Measurements from ENCODE around the gene ARID5B.

The ARID5B gene

DNA sequence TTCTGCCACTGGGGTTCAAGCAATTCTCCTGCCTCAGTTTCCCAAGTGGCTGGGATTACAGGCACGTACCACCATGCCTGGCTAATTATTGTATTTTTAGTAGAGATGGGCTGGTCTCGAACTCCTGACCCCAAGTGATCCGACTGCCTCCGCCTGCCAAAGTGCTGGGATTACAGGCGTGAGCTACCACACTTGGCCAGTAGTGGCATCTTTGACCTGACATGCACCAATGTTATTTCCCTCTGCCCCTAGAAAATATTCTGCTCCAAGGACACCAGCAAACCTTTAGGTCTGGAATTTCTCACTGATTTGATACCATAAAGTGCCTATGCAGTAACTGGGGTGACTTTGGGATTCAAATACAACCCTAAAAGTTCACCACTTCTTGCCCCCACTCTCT is 179.4 kb downstream of the ARID5B start:
- H3K27ac Mint-ChIP-seq, result peak overlapping the region; percentile 97
- H3K9me3 Mint-ChIP-seq, result no peaks in the 10 kb centered on the region
- ATAC-seq (ENCODE audit: low read depth) (no peak), DNase-seq (ENCODE audit: low spot score in 2 of 2) (no peak)
- H3K4me1 Mint-ChIP-seq, result peaks cover 41% of the 10 kb centered on the region
- peak overlapping the region; percentile 19 for H3K4me3 Mint-ChIP-seq
- H3K36me3 Mint-ChIP-seq, result peaks cover 27% of the 10 kb centered on the region
- H3K27me3 Mint-ChIP-seq, result no peaks in the 10 kb centered on the region

DNA sequence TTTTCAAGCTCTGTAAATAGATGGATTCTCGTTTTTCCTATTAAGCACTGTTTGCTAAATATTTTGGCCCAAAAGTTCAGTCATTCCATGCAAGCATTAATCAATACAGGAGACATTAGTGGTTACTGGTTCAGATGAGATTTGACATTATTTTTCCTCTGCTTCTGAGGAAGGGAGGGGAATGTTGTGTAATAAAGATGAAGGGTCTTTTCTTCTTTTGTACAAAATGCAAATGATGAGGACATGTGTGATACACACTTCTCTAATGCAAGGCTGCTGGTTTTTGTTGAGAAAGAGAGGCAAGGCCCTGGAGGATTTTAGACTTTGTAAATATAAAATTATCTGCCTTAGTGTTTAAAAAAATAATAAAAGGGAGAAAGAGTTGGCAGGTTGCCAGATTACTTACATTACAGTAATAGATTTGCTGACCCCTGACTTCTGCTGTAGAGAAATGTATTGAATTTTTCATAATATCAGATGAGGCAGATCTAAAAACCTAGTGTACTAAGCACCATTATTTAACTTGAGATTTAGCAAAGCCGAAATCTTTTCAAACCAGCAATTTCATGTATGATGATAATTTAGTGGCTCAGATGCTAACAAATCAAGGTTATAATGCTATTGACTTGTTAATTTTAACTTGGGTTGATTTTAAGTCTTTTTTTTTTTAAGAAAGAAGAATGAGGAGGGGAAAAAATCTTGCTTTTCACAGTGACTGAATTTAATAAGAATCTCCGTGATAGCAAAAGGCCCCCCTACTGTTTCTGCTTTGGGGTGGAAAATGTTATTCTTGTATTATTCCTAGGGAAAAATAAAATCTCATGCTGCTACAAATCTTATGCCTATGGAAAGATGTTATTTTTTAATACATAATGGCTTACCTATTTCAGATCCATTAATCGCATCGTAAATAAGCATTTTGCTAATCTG is 180.1 kb downstream of the ARID5B start:
- no peak for DNase-seq (ENCODE audit: low spot score in 2 of 2)
- Mint-ChIP-seq H3K36me3 (peaks cover 27% of the 10 kb centered on the region), H3K9me3 (no peaks in the 10 kb centered on the region), H3K4me1 (peaks cover 39% of the 10 kb centered on the region), H3K27ac (peak overlapping the region; percentile 97), H3K27me3 (no peaks in the 10 kb centered on the region), H3K4me3 (peak overlapping the region; percentile 19)
- ATAC-seq (ENCODE audit: low read depth), result no peak

DNA sequence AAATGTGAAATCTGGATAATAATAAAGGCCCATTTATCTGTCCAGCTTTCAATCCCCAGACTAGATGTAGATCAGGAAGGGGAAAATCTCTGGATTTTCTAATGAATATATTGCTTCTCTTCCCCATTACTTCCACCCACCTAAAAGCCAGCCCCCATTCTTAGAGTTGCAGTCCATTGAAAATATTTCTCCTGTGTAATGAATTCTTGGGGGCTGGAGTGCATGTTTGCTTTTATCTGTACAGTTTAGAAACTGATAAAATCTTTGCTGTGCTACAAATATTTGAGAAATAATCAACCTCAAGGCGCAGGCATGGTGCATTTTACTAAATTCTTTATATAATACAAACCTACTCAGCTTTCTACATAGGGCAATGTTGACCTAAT is 180.8 kb downstream of the ARID5B start:
- Mint-ChIP-seq H3K27ac (peak overlapping the region; percentile 89), H3K36me3 (peaks cover 24% of the 10 kb centered on the region), H3K27me3 (no peaks in the 10 kb centered on the region), H3K9me3 (no peaks in the 10 kb centered on the region), H3K4me3 (peak overlapping the region; percentile 81), H3K4me1 (peaks cover 35% of the 10 kb centered on the region)
- DNase-seq (ENCODE audit: low spot score in 2 of 2) (no peak), ATAC-seq (ENCODE audit: low read depth) (no peak)

DNA sequence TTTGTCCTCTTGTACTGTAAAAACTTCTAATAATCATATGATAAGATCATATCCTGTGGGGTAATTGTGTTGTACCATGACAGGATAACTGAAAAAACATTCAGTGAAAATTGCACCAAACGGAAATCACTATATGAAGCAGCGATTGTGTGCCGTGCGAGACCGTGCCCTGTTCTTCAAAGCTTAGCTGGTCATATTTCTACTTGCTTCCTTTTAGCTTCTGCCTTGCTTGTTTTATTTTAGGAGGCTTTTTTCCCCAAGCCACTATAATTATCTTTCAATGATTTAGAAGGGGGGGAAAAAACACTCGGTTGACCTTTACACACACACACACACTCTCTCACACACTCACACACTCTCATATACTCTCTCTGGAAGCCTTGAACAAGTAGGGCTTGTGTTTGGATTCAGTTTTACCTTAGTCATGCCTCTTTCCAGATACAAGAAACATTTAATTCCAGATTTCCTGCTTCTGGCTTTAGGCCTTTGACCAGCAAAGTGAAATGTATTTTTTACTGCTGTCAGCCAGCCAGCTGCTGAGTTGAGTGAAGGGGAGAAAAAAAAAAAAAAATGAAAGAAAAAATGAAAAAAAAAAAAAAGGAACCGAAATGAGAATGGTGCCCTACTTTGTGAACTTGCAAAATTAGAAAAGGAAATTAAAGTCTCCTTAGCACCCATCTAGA is 181.4 kb downstream of the ARID5B start:
- Mint-ChIP-seq H3K27me3 (no peaks in the 10 kb centered on the region), H3K27ac (peak overlapping the region; percentile 89), H3K4me1 (peaks cover 32% of the 10 kb centered on the region), H3K4me3 (peak overlapping the region; percentile 81), H3K36me3 (peaks cover 22% of the 10 kb centered on the region), H3K9me3 (no peaks in the 10 kb centered on the region)
- peak in 1 of 2 donors; percentile 23 for DNase-seq (ENCODE audit: low spot score in 2 of 2)
- ATAC-seq (ENCODE audit: low read depth), result peak; percentile 33

DNA sequence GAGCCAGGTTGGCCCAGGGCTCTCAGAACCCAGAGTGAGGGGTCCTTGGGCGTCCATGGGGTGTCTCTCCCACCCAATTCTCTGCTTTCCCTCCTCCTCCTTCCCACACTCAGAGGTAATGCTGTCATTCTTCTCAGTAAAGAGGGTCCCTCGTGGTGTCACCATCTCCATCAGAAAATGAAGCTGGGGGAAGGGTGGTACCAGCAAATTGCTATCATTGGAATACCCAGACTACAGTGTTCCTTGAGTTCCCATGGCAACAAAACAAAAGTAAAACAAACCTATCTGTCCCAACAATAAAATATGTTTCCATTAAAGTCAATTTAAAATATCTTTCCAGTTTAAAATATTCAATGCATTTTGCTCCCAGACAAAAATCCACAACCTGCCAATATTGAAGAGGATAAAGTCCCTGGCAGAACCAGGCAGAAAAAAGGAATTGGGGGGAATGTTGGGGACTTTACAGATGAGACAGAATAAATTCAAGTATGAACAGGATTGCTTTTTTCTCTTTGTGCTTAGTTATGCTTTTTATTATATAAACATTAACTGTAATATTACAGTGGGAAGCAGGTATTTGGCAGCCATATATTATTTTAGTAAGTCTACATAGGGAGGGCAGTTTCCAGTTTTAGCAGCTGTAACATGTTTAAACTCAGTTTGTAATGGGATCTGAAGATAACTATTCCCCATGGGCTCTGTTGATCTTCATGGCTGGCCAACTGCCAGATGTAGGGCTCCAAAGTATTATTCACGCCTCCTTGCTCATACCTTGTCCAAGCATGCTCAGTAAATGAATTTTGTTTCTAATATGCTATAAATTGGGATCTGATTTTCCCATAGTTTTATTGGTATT is 182.1 kb downstream of the ARID5B start:
- H3K4me3 Mint-ChIP-seq, result peak overlapping the region; percentile 81
- H3K27me3 Mint-ChIP-seq, result no peaks in the 10 kb centered on the region
- ATAC-seq (ENCODE audit: low read depth) (no peak), DNase-seq (ENCODE audit: low spot score in 2 of 2) (peak in 1 of 2 donors; percentile 27)
- peaks cover 25% of the 10 kb centered on the region for H3K36me3 Mint-ChIP-seq
- peaks cover 33% of the 10 kb centered on the region for H3K4me1 Mint-ChIP-seq
- H3K9me3 Mint-ChIP-seq, result no peaks in the 10 kb centered on the region
- peak overlapping the region; percentile 89 for H3K27ac Mint-ChIP-seq

DNA sequence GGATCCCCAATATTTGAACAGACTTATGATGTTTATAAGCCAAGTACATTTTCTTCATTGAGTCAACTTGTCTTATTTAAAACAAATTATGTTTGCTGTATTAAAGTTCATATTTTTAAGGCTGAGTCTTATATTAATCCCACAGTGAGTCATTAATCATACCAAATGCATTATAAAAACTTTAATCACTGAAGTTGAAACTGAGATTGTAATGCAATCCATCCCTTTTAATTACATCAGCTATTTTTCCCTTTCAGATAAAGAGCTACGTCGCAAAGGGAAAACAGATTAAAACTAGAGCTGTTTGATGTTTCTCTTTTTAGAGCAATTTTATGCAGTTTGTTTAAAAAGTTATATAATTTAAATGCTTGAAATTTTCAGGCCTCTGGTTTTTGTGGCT is 183.0 kb downstream of the ARID5B start:
- no peak for ATAC-seq (ENCODE audit: low read depth)
- H3K36me3 Mint-ChIP-seq, result peaks cover 30% of the 10 kb centered on the region
- DNase-seq (ENCODE audit: low spot score in 2 of 2), result no peak
- no peaks in the 10 kb centered on the region for H3K27me3 Mint-ChIP-seq
- peaks cover 34% of the 10 kb centered on the region for H3K4me1 Mint-ChIP-seq
- H3K27ac Mint-ChIP-seq, result peak overlapping the region; percentile 38
- H3K9me3 Mint-ChIP-seq, result no peaks in the 10 kb centered on the region
- H3K4me3 Mint-ChIP-seq, result no peak overlapping the region

DNA sequence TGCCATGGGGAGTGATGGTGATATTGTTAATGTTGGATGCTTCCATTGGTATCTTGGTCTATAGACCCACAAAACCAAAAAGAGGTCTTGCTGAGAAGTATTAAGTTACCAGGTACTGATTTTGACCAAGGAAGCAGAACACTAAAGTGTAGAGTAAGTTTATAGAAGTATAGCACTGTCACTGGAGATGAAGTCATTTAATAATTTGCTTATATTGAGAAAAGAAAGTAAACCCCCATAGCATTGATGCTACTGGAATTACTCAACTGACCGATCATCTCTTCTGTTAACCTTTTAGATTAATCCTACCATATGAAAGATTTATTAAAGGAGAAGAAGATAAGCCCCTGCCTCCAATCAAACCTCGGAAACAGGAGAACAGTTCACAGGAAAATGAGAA is 183.9 kb downstream of the ARID5B start:
- Mint-ChIP-seq H3K9me3 (no peaks in the 10 kb centered on the region), H3K27ac (peak overlapping the region; percentile 38), H3K4me3 (no peak overlapping the region), H3K4me1 (peaks cover 31% of the 10 kb centered on the region), H3K36me3 (peaks cover 31% of the 10 kb centered on the region), H3K27me3 (no peaks in the 10 kb centered on the region)
- DNase-seq (ENCODE audit: low spot score in 2 of 2), result no peak
- ATAC-seq (ENCODE audit: low read depth), result no peak

DNA sequence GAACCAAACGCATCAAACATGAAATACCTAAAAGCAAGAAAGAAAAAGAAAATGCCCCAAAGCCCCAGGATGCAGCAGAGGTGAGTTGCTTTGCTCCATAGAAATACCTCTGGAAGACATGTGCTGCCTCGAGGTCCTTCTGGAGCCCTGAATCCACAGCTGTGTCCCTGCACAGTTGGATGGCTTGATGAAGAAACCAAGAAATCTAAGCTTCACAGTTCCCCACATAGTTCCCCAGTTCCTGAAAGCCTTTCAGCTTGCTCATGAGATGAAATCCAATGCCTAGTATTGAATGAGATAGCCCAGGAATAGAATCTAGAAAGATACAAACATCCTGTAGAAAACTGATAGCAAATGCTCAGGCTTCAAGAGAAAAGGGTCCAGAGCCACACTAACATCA is 184.3 kb downstream of the ARID5B start:
- Mint-ChIP-seq H3K4me3 (no peak overlapping the region), H3K9me3 (no peaks in the 10 kb centered on the region), H3K27me3 (no peaks in the 10 kb centered on the region), H3K27ac (peak overlapping the region; percentile 38), H3K36me3 (peaks cover 35% of the 10 kb centered on the region), H3K4me1 (peaks cover 31% of the 10 kb centered on the region)
- DNase-seq (ENCODE audit: low spot score in 2 of 2), result no peak
- no peak for ATAC-seq (ENCODE audit: low read depth)

DNA sequence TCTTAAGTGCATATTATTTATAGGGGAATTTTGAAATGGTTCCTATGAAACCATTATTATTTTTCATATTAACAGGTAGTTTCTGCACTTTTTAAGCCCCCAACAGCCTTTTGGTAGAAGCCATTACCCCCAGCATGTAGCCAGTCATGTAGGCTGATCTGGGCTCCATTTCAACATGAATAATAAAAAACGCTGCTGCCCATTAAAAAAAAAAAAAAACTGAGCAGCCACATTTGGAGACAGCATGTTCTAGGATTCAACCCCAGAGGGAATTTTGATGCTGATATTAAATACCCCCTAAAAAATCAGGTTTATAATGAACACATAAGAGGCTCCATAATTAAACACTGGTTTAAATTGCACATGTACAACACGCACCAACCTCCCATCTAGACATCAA is 185.8 kb downstream of the ARID5B start:
- H3K4me3 Mint-ChIP-seq, result no peak overlapping the region
- H3K27ac Mint-ChIP-seq, result no peak overlapping the region
- H3K27me3 Mint-ChIP-seq, result no peaks in the 10 kb centered on the region
- H3K4me1 Mint-ChIP-seq, result peaks cover 22% of the 10 kb centered on the region
- no peaks in the 10 kb centered on the region for H3K9me3 Mint-ChIP-seq
- no peak for ATAC-seq (ENCODE audit: low read depth)
- no peak for DNase-seq (ENCODE audit: low spot score in 2 of 2)
- H3K36me3 Mint-ChIP-seq, result peaks cover 47% of the 10 kb centered on the region

DNA sequence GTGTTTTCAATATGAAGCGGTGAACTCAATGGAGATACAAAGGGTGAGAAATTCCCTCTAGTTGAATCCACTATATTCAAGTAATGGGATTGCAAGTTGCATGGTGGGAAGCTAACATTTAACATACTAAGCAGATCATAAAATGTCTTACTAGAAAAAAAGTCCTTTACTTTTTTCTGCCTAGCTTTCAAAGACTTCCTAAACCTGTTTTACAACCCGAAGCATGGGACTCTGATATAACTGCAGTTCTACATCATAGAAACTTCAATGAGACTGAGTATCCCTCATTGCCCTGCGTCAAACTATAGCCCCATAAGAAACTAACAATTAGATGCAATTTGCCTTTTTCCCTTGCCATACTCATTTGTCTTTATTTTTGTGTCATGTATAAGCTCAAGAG is 187.3 kb downstream of the ARID5B start:
- H3K4me3 Mint-ChIP-seq, result no peak overlapping the region
- no peaks in the 10 kb centered on the region for H3K9me3 Mint-ChIP-seq
- H3K36me3 Mint-ChIP-seq, result peaks cover 59% of the 10 kb centered on the region
- no peaks in the 10 kb centered on the region for H3K27me3 Mint-ChIP-seq
- no peak for DNase-seq (ENCODE audit: low spot score in 2 of 2)
- ATAC-seq (ENCODE audit: low read depth), result no peak
- peaks cover 14% of the 10 kb centered on the region for H3K4me1 Mint-ChIP-seq
- peak overlapping the region; percentile 71 for H3K27ac Mint-ChIP-seq

DNA sequence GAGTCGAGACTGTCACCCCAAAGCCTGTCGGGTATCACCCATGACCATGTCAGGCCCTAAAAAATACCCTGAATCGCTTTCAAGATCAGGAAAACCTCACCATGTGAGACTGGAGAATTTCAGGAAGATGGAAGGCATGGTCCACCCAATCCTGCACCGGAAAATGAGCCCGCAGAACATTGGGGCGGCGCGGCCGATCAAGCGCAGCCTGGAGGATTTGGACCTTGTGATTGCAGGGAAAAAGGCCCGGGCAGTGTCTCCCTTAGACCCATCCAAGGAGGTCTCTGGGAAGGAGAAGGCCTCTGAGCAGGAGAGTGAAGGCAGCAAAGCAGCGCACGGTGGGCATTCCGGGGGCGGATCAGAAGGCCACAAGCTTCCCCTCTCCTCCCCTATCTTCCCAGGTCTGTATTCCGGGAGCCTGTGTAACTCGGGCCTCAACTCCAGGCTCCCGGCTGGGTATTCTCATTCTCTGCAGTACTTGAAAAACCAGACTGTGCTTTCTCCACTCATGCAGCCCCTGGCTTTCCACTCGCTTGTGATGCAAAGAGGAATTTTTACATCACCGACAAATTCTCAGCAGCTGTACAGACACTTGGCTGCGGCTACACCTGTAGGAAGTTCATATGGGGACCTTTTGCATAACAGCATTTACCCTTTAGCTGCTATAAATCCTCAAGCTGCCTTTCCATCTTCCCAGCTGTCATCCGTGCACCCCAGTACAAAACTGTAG is 191.0 kb downstream of the ARID5B start:
- ATAC-seq (ENCODE audit: low read depth) (no peak), DNase-seq (ENCODE audit: low spot score in 2 of 2) (no peak)
- no peaks in the 10 kb centered on the region for H3K27me3 Mint-ChIP-seq
- H3K27ac Mint-ChIP-seq, result no peak overlapping the region
- no peak overlapping the region for H3K4me3 Mint-ChIP-seq
- peaks cover 14% of the 10 kb centered on the region for H3K4me1 Mint-ChIP-seq
- H3K36me3 Mint-ChIP-seq, result peaks cover 60% of the 10 kb centered on the region
- H3K9me3 Mint-ChIP-seq, result no peaks in the 10 kb centered on the region

DNA sequence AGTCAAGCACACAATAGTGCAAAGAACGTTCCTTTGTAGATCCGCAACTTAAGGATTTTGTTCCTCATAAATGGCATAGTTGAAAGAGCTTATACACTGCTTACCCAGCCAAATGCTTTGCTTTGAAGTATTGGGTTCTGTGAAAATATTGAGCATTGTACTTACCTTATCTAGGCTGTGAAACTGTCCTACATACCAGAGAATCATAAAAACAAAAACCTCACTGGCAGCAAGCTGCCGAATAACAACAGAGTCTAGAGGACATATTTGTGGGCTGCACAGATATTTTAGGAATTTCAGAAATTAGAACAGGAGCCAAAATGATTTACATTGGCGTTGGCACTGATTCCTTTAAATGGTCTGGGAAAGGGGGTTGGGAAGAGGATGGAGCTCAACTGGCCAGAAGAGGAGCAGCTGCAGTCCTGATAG is 192.4 kb downstream of the ARID5B start:
- H3K9me3 Mint-ChIP-seq, result no peaks in the 10 kb centered on the region

More for the DNA sequence above, 192.4 kb downstream of the ARID5B start:
- no peaks in the 10 kb centered on the region for H3K27me3 Mint-ChIP-seq
- peaks cover 58% of the 10 kb centered on the region for H3K36me3 Mint-ChIP-seq
- ATAC-seq (ENCODE audit: low read depth) (no peak), DNase-seq (ENCODE audit: low spot score in 2 of 2) (no peak)
- peaks cover 19% of the 10 kb centered on the region for H3K4me1 Mint-ChIP-seq
- H3K4me3 Mint-ChIP-seq, result no peak overlapping the region
- H3K27ac Mint-ChIP-seq, result peak overlapping the region; percentile 66

Measured in memory B cell (primary cell).